Transverse colon (tissue), 4 donors: ENCODE data around the gene AGPS. TPM values are rescaled to one million over a fixed set of nuclear protein-coding genes. Genes with fewer than 3 reads are reported as not detected.

Experiments used
- DNase-seq: peaks from one replicate; pipeline ENCODE4 v3.0.0-alpha.2; 2019
- H3K27ac ChIP-seq, 4 donors: fragments of 200-600 bp; sonication (generic); 2 replicates each; pipeline ENCODE4 v1.5.1; 2016 to 2018; ENCODE audit warnings: inconsistent platforms in 4 of 4
- H3K27me3 ChIP-seq: fragments of 200-600 bp; sonication (generic); 2 replicates; pipeline ENCODE4 v1.5.1; 2017; ENCODE audit warnings: inconsistent platforms
- H3K36me3 ChIP-seq, 4 donors: fragments of 200-600 bp; sonication (generic); 2 replicates each; pipeline ENCODE4 v1.5.1; 2017 to 2019; ENCODE audit warnings: inconsistent platforms in 4 of 4
- H3K4me1 ChIP-seq, 4 donors: fragments of 200-600 bp; sonication (generic); 2 replicates each; pipeline ENCODE4 v1.5.1; 2017 to 2020; ENCODE audit warnings: inconsistent platforms in 4 of 4
- H3K4me3 ChIP-seq, 4 donors: fragments of 200-600 bp; sonication (generic); 1 replicate in 1 of 4; 2 replicates in 3 of 4; pipeline versions ENCODE4 v1.5.1 to v1.6.1; 2017 to 2019; ENCODE audit warnings: inconsistent platforms in 4 of 4
- H3K9me3 ChIP-seq, 2 donors: fragments of 200-600 bp; sonication (generic); 2 replicates each; pipeline ENCODE4 v1.5.1; 2017 to 2019; ENCODE audit warnings: inconsistent platforms in 2 of 2
- EP300 ChIP-seq: sonication (generic); formaldehyde crosslinking; IDR thresholded peaks from one replicate; pipeline ENCODE4 v1.6.1; 2017; ENCODE audit warnings: antibody characterized with exemption, low read depth
- POLR2A ChIP-seq: fragments of 450-650 bp; IDR thresholded peaks from one replicate; pipeline ENCODE4 v1.6.1; 2016; ENCODE audit warnings: antibody characterized with exemption, mild to moderate bottlenecking, moderate library complexity
- POLR2AphosphoS5 ChIP-seq, 3 donors: sonication (generic); formaldehyde crosslinking; IDR thresholded peaks; one replicate each; pipeline ENCODE4 v1.6.1; 2016; ENCODE audit warnings: antibody characterized with exemption in 3 of 3
- WGBS, 2 donors: methylation state at CpG; one replicate each; pipeline ENCODE4 v1.1.5; 2018; ENCODE audit warnings: low coverage in 1 of 2; 5-methylcytosine and 5-hydroxymethylcytosine counted together
- in situ Hi-C, 4 donors: fragments of 200-750 bp; cut with MboI; loops; one replicate each; pipeline versions ENCODE4 v1.15.0 to v1.15.1; 2017; ENCODE audit warnings: low sequenced_read_pairs in 3 of 4, low pct_ligation_motif_present in 1 of 4, low pct_unique_long_range_greater_than_20kb in 1 of 4
- intact Hi-C: fragments of 100-400 bp; cut with DNase I; formaldehyde crosslinking; loops from one replicate; pipeline ENCODE4 v1.15.1; 2023; ENCODE audit warnings: low total_unique reads
- total RNA-seq, 4 donors: library from RNA; depleted of rRNA; stranded (reverse); fragments of >200 nt; gene quantifications; one replicate each; pipeline ENCODE4 v1.1.0, GENCODE V29; 2016
- TF ChIP-seq, protein P1 (sequence below), 5 experiments: fragments of 200-600 bp in 3 of 5; fragments of 450-650 bp in 2 of 5; sonication (generic) in 3 of 5; IDR thresholded peaks; 1 replicate in 2 of 5; 2 replicates in 3 of 5; pipeline ENCODE4 v1.5.1; 2016 to 2017; ENCODE audit warnings: antibody characterized with exemption in 5 of 5, inconsistent platforms in 3 of 5, mild to moderate bottlenecking in 2 of 5, moderate library complexity in 1 of 5

Gene AGPS
- total RNA-seq, 4 donors from 2014 or later = 15.0 to 81.6 (median 58.1) TPM

- 84 to 100% methylated on average over 1 to 3 of the region's 3 CpGs for WGBS, 2 donors
- H3K4me1 ChIP-seq = peaks cover 0 to 16% (median 10%) of the 10 kb centered on the region in 4 donors
- H3K27ac ChIP-seq = no peak overlapping the region
- TF ChIP-seq POLR2AphosphoS5 (IDR thresholded peaks at IDR 0.05) (no peak), EP300 (no peak), POLR2A (no peak)
- TF ChIP-seq, protein P1, sequence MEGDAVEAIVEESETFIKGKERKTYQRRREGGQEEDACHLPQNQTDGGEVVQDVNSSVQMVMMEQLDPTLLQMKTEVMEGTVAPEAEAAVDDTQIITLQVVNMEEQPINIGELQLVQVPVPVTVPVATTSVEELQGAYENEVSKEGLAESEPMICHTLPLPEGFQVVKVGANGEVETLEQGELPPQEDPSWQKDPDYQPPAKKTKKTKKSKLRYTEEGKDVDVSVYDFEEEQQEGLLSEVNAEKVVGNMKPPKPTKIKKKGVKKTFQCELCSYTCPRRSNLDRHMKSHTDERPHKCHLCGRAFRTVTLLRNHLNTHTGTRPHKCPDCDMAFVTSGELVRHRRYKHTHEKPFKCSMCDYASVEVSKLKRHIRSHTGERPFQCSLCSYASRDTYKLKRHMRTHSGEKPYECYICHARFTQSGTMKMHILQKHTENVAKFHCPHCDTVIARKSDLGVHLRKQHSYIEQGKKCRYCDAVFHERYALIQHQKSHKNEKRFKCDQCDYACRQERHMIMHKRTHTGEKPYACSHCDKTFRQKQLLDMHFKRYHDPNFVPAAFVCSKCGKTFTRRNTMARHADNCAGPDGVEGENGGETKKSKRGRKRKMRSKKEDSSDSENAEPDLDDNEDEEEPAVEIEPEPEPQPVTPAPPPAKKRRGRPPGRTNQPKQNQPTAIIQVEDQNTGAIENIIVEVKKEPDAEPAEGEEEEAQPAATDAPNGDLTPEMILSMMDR (IDR thresholded peaks at IDR 0.05) = no peak
- H3K36me3 ChIP-seq = peaks cover 0 to 17% (median 0%) of the 10 kb centered on the region in 4 donors
- intact Hi-C loops = no loop called here
- H3K9me3 ChIP-seq = no peaks in the 10 kb centered on the region
- no peak for DNase-seq
- H3K4me3 ChIP-seq = no peak overlapping the region
- H3K27me3 ChIP-seq = no peaks in the 10 kb centered on the region
- in situ Hi-C loops = no loop called here
These were observed 131.2 kb downstream of the AGPS start for GRCh38 chr2:177523781-177524180.

- H3K4me3 ChIP-seq = no peak overlapping the region
- TF ChIP-seq, protein P1 (IDR thresholded peaks at IDR 0.05) = no peak
- TF ChIP-seq EP300 (no peak), POLR2AphosphoS5 (IDR thresholded peaks at IDR 0.05) (no peak), POLR2A (no peak)
- intact Hi-C loops = no loop called here
- H3K9me3 ChIP-seq = no peaks in the 10 kb centered on the region
- H3K36me3 ChIP-seq = peaks cover 0 to 17% (median 0%) of the 10 kb centered on the region in 4 donors
- no peaks in the 10 kb centered on the region for H3K27me3 ChIP-seq
- no peaks in the 10 kb centered on the region for H3K4me1 ChIP-seq
- DNase-seq = no peak
- WGBS, 2 donors = 77 to 87% methylated on average over 2 to 3 of the region's 3 CpGs
- in situ Hi-C loops = no loop called here
- H3K27ac ChIP-seq = no peak overlapping the region
These were observed 132.9 kb downstream of the AGPS start for GRCh38 chr2:177525351-177525924.

DNA sequence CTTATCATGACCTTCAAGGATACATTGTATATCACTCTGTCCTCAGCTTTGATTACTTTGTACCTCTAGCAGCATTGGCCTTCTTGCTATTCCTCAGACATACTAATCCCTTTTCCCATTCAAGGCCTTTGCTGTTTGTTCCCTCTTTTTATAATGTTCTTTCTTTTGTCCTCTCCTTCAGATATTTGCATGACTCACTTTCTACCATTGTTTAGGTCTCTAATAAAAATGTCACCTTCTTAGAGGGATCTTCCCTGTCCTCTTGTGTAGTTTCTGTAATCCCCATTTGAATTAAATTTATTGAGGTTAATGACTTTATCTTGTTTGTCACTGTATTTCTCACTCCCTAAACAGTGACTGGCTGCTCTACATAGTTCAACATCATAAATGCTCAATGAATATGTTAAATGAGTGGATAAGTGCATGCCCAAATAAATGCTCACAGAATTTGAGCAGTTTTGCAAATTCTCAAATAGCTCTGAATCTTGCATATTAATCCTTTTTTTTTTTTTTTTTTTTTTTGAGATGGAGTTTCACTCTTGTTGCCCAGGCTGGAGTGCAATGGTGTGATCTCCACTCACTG, 135.9 kb downstream of the AGPS start:
- H3K4me1 ChIP-seq = no peaks in the 10 kb centered on the region
- intact Hi-C loops = no loop called here
- H3K4me3 ChIP-seq = no peak overlapping the region
- in situ Hi-C loops = no loop called here
- no peak overlapping the region for H3K27ac ChIP-seq
- no peaks in the 10 kb centered on the region for H3K27me3 ChIP-seq
- DNase-seq = no peak
- peaks cover 0 to 16% (median 0%) of the 10 kb centered on the region in 4 donors for H3K36me3 ChIP-seq
- no peaks in the 10 kb centered on the region for H3K9me3 ChIP-seq
- no peak for TF ChIP-seq POLR2AphosphoS5 (IDR thresholded peaks at IDR 0.05)
- no peak for TF ChIP-seq EP300
- TF ChIP-seq, protein P1 (IDR thresholded peaks at IDR 0.05) = no peak
- TF ChIP-seq POLR2A = no peak

DNA sequence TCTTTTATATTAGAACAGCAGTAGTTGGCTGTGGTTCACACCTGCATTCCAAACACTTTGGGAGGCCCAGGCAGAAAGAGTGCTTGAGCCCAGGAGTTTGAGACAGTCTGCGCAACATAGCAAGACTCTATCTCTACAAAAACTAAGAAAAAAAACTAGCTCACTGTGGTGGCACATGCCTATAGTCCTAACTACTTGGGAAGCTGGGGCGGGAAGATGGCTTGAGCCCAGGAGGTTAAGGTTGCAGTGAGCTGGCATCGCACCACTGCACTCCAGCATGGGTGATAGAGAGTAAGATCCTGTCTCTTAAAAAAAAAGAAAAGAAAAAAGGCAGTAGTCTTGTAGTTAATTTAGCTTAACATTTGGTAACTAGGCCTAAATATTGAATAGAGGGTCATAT, 136.6 kb downstream of the AGPS start:
- 97% methylated on average over 3 of the region's 3 CpGs; no CpG with 5 or more reads in 1 of the 2 donors for WGBS, 2 donors
- in situ Hi-C loops = no loop called here

More for the DNA sequence above, 136.6 kb downstream of the AGPS start:
- H3K27me3 ChIP-seq = no peaks in the 10 kb centered on the region
- no peaks in the 10 kb centered on the region for H3K4me1 ChIP-seq
- no peak overlapping the region for H3K4me3 ChIP-seq
- intact Hi-C loops = no loop called here
- H3K27ac ChIP-seq = no peak overlapping the region
- TF ChIP-seq EP300 = no peak
- TF ChIP-seq POLR2A = no peak
- H3K9me3 ChIP-seq = no peaks in the 10 kb centered on the region
- peaks cover 0 to 9% (median 0%) of the 10 kb centered on the region in 4 donors for H3K36me3 ChIP-seq
- no peak for DNase-seq
